ENCODE measurements around the gene HDAC8. TPM values are rescaled to one million over a fixed set of nuclear protein-coding genes. Genes with fewer than 3 reads are reported as not detected.
"Not testable (repeated sequence)": the region's sequence is repeated elsewhere in the genome, so short reads cannot be mapped to it uniquely, and the experiment has no call there.

Gene HDAC8
- total RNA-seq, 1 donor from 2014 or later, result 23.4 TPM

DNA sequence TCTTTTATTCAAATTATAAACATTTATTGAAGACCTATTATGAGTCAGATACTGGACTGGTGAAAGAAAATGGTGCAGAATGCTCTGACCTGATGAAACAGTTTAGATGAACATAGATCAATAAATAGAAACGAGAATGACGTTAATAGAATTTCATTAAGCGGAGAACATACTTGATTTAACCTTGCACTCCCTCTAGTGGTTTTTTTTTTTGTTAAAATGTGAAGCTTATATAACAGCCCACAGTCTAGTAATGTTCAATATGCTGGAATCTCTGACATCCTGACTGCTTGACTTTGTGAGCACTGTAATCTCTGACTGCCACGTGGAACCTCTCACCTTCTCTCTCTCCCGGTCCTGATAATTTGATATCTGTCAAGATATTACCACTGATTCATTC, 32.3 kb downstream of the HDAC8 start:
- no peak for DNase-seq (ENCODE audit: low spot score)
- intact Hi-C loops (cut with DNase I), result loop anchor here (5.0 kb wide), 2 partner anchors 233 to 293 kb away; partner anchors contain the start of gene CITED1

DNA sequence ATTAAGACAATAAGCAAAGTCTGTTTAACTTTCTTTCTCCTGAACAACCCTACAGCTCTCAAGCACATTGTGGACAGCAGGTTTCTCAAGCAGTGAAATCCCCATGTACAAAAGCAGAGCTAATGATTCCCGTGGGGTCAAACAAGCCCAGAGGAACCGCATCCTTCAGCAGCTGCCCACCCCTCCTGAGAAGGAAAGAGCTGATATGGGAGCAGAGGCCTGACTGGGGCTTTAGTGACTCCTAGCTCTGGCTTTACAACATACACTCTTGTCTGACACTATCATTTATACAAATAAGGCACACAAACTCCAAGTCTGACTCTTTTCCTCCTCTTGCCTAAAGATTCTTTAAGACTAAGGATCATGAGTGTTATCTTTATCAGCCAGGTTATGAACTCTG, 32.8 kb downstream of the HDAC8 start:
- DNase-seq (ENCODE audit: low spot score), result no peak

DNA sequence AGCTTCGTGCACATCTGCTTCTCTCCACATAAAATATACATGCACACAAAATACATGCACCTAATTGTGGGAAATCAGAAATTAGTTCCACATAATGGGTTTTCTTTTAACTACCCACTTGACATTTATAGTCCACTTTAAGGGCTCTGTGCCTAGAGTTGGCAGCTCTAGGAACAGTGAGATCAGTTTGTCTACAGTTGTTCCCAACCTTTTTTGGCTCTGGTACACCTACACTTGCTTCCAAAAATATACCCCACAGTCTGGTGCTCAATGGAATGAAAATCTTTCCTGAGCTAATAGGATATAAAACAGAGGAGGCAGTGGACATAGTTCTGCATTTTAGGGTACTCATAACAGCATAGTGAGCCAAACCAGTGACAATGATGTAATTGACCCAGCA, 36.1 kb downstream of the HDAC8 start:
- intact Hi-C loops (cut with DNase I), result no loop called here
- no peak for DNase-seq (ENCODE audit: low spot score)

More for the DNA sequence above, 32.8 kb downstream of the HDAC8 start:
- intact Hi-C loops (cut with DNase I), result loop anchor here (5.0 kb wide), 2 partner anchors 233 to 293 kb away; partner anchors contain the start of gene CITED1

DNA sequence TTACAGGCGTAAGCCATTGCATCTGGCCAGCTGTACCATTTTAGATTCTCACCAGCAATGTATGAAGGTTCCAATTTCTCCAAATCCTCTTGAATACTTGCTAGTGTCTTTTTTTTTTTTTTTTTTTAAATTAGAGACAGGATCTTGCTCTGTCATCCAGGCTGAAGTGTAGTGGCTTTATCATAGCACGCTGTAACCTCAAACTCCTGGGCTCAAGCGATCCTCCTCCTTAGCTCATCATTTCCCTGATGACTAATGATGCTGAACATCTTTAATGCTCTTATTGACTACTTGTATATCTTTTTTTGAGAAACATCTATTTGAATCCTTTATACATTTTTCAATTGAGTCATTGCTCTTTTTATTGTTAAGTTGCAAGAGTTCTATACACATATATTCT, 40.3 kb downstream of the HDAC8 start:
- no peak for DNase-seq (ENCODE audit: low spot score)

DNA sequence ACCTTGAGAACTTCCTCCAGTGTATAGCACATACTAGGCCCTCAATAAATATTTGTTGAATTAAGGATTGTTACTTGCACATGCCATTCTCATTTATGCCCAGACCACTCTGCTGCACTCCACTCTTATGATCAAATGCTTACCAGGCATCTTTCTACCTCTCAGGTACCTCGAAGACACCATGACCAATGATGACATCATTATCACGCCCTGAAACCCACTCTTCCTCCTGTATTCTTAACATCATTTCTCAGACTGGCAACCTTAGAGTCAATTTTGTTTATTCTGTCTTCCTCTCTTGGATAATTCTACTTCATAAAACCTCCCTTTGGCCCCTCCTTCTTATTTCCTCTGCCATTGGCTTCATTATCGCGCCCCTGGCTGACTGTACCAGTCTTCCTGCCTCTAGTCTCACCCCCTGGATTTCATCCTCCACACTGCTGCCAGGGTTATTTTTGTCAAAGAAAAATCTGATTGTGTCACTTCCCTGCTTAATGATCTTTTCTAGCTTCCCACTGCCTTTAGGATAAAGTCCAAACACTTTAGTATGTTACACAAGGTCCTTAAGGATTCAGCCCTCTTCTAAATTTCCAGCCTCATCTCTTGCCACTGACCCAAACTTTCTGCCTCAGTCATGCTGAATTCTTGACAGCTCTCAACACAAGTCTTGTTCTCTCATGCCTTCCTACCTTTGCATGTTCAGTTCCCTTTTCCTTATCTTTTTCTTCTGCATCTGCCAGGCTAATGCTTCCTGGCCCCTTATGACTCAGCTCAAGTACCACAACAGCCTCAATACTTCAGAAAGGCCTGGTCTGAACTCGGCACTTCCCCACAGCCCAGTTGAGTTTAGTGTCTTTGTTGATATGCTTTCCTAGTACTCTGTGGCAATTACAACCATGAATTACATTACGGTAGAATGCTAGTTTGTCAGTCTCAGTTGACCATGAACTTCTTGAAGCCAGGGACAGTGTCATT, 45.8 kb downstream of the HDAC8 start:
- intact Hi-C loops (cut with DNase I), result no loop called here
- DNase-seq (ENCODE audit: low spot score), result no peak

More for the DNA sequence above, 40.3 kb downstream of the HDAC8 start:
- intact Hi-C loops (cut with DNase I), result no loop called here

DNA sequence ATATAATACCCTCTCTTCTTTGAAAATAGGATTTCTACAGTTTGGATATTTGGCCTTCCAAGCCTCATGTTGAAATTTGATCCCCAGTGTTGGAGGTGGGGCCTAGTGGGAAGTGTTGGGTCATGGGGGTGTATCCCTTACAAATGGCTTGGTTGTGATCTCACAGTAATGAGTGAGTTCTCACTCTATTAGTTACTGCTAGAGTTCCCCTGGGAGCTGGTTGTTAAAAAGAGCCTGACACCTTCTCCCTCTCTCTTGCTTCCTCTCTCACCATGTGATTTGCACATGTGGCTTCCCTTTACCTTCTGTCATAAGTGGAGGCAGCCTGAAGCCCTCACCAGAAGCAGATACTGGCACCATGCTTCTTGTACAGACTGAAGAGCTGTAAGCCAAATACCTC, 73.9 kb downstream of the HDAC8 start:
- intact Hi-C loops (cut with DNase I), result no loop called here
- no peak for DNase-seq (ENCODE audit: low spot score)

DNA sequence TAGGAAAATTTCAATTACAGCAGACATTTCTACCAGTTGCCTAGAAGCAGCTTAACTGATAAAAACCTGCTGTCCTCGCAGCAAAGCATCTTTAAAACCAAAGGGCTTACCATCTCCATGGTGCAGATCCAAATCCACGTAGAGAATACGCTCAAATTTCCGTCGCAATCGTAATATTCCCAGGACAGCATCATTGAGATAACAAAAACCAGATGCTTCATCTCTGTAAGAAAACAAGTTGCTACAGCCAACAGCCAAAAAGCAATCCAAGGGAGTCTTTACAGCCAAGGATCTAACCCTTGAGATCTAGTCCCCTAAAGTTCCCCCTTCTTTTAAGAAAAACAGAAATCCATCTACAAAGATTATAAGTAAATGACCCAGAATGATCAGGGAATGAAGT, 77.6 kb downstream of the HDAC8 start:
- no peak for DNase-seq (ENCODE audit: low spot score)
- intact Hi-C loops (cut with DNase I), result no loop called here

DNA sequence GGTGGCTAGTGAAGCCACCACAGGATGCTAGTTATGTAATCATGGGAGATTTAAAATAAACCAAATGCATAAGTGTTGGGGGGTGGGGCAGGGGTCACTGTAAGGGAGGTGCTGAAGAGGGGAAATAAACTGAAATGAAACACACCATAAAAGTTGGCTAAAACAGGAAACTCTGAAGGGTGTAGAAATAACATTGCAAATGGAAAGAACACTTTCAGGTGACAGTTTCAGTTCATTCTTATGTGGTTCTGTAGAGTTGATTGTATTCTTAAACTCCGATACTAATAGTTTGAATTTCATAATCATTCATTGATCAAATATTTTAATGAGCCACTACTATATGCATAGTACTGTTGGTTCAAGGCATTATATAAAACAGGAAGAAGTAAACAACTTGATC, 80.1 kb downstream of the HDAC8 start:
- intact Hi-C loops (cut with DNase I), result no loop called here
- DNase-seq (ENCODE audit: low spot score), result no peak

DNA sequence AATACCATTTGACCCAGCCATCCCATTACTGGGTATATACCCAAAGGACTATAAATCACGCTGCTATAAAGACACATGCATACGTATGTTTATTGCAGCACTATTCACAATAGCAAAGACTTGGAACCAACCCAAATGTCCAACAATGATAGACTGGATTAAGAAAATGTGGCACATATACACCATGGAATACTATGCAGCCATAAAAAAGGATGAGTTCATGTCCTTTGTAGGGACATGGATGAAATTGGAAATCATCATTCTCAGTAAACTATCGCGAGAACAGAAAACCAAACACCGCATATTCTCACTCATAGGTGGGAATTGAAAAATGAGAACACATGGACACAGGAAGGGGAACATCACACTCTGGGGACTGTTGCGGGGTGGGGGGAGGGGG, 82.4 kb downstream of the HDAC8 start:
- intact Hi-C loops (cut with DNase I); DNase-seq (ENCODE audit: low spot score): not testable (repeated sequence)

DNA sequence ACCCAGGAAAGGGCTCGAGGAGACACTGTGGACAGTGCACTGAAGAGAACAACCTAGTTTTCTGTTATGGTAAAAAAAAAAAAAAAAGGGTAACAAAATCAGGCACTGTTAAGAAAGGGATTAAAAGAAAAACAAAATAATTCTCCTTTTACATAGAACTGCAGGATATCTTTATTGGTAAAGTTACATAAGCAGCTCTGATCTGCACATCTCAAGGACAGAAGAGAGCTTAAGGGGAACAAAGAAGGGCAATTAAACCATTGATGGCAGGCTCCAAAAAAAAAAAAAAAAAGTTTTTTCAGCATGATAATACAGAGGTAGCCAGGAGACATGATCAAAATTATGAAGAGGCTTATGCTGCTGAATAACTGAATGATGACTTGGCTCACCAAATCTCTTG, 85.0 kb downstream of the HDAC8 start:
- intact Hi-C loops (cut with DNase I), result no loop called here

DNA sequence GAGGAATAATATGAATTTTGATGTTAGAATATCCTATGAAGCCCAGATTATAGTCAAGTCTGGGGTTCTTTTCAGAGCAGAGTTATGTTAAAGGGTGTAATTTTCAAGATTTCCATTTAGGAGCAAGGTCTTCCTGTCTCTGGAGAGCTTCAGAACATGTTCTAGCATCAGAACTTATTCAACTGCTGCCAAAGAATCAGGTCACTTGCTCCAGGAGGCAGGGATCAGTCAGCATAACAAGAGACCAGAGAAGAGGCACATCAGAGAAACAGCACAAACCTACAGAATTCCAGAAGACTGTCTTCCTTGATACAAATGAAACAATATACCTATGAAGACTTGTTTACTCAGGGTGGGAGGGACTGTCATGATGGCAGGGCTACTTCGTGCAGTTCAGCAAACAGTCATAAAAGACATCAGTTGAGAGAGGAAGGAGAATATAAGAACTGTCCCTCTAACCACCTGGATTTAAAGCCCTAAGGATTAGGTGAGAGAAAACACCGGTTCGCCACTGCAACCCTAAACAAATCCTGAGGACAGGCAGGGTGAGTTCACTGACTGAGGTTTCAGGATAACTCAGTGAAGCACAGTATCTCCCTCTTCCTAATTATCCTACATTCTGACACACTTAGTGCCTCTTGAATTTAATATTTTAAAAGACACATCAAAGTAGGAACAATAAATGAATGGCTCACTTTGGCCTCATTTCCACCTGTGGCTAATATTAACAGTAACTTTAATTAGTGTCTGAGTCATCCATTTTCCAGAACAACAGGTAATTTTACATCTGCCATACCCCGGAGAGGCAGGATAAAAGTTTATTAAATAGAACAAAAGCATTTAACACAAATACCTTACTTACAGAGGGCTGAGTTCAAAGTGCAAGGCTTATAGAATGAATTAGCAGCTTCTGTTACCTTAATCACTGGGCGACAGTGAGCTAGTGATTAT, 93.0 kb downstream of the HDAC8 start:
- intact Hi-C loops (cut with DNase I), result no loop called here
- no peak for DNase-seq (ENCODE audit: low spot score)

More for the DNA sequence above, 85.0 kb downstream of the HDAC8 start:
- no peak for DNase-seq (ENCODE audit: low spot score)

DNA sequence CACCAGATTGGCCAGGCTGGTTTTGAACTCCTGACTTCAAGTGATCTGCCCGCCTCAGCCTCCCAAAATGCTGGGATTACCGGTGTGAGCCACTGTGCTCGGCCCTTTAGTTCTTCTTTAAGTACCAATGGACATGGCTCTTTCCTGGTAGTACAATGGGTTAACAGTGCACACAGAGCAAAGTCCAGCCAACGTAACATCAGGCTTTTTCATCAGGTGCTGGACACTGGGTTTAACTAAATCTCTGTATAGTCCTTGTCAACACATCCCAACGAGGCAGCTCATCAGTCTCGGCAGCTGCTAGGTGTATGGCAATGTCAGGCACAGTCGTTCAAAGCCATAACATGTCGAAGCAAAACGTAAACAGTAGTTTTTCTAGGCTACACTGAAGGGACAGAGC, 93.8 kb downstream of the HDAC8 start:
- DNase-seq (ENCODE audit: low spot score), result no peak
- intact Hi-C loops (cut with DNase I), result no loop called here

DNA sequence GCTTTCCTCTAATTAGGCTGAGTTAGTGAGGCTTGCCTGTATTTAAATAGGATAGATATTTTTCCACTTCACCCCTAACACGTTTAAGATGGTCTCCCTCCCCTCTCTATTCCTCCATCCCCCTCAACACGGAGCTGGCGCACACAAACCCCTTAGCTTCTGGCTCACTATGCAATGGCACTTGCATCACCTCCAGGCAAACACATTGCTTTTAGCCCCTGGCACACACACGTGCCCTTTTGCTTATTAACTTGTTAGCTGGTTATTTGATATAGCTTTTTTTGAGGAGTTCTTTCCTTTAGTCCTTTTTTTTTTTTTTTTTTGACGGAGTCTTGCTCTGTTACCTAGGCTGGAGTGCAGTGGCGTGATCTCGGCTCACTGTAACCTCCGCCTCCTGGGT, 94.3 kb downstream of the HDAC8 start:
- no peak for DNase-seq (ENCODE audit: low spot score)
- intact Hi-C loops (cut with DNase I), result no loop called here

DNA sequence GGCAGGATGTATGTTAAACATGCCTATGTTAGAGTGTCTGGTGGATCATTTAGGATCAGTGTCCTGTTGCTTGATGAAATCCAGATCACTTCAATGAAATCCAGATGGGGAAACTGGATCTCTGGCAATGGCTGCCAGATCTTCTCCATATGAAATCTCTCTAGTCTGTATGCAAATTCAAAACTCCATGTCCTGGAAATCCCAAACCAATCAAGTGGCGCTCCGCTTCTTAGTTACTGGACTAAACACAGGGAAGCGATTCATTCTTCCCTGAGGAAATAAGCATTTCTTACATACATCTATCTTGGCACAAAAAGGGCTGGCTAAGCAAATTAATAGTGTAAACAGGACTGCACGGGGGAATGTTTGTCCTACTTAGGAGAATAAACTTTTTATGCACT, 94.9 kb downstream of the HDAC8 start:
- no peak for DNase-seq (ENCODE audit: low spot score)
- intact Hi-C loops (cut with DNase I), result no loop called here

DNA sequence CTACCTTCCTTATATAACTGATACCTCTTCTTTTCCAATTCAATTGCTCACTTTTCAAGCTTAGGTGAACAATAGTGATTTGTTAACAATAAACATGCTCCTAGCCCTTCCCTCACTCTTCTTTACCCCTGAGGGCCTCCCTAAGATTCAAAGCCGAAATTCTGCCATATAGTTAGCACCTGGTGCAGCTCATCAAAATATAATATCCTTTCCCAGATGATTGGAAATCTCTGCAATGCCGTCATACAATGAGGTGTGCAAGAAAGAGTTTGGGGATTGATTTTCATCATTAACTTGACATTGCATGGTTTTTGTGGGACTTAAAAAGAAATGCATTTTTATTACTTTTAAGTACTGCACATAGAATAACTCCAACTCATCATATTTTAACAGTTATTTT, 95.3 kb downstream of the HDAC8 start:
- DNase-seq (ENCODE audit: low spot score), result no peak
- intact Hi-C loops (cut with DNase I), result no loop called here

DNA sequence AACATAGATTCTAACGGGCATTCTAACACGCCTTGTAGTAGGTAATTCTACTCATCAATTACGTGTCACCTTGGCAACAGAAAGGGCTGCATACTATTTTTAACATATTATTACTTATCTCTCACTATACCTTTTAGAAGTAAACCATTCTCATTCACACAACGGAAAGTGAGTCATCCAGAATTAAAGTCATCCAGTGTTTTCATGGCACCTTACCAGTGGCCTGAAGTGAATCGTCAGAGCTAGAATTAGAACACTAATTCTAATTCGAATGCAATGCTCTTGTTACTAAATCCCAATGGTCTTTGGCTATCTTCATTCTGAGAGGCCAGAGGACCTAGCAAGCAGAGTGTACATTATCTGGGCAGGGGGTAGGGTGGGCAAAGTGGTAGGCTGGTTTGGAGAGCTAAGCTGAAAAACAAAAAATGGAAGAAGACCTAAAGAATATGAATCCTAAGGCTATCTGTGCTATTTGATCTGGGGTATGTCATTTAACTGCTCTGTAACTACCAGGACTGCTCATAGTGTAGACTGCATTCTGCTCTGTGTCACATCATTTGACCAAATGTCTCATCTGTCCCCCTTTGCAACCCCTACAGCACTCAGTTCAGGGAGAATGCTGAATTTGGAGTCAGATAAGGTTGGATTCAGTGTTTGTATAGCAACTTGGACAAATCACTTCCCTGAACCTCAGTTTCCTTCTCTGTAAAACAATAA, 96.5 kb downstream of the HDAC8 start:
- no peak for DNase-seq (ENCODE audit: low spot score)
- intact Hi-C loops (cut with DNase I), result no loop called here

DNA sequence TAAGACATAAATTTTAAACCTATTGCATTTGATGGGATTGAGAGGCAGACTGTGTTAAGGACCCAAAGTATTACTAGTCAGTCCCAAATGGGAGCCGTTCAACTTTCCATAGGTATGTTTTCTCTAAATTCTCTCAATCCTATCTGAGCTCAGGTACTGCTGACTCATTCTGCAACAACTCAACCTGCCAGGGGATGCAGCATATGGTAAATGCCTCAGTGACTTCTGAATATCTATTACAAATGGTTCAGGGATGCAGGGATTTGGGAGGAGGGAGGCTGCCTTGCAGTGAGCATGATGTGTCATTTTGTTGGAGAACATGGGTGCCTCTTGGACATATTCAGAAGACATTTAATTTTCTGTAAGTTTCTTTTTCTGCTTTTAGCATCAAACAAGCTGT, 97.3 kb downstream of the HDAC8 start:
- intact Hi-C loops (cut with DNase I), result no loop called here

DNA sequence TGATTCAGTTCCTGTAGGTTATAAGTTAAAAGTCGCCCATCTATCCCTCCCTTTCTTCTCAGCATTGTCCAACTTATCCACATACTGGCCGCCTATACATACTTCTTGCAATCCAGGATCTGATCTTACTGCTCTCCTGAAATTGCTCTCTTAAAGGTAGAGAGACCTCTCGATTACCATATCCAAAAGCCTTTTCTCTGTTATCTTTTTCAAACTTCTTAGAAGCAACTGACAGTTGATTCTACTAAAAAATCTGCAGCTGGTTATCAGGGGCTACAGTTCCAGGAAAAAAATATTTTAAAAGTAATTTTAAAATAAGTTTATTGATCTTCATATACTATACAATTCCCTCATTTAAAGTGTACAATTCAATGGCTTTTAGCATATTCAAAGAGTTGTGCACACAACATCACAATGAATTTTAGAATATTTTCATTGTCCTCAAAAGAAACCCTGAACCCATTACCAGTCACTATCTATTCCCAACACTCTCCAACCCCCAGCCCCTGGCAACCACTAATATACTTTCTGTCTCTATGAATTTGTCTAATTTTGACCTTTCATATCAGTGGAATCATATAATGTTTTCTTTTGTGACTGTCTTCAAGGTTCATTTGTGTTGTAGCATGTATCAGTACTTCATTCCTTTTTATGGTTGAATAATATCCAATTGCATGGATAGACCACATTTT, 102.0 kb downstream of the HDAC8 start:
- intact Hi-C loops (cut with DNase I), result no loop called here
- DNase-seq (ENCODE audit: low spot score), result no peak

More for the DNA sequence above, 97.3 kb downstream of the HDAC8 start:
- no peak for DNase-seq (ENCODE audit: low spot score)

DNA sequence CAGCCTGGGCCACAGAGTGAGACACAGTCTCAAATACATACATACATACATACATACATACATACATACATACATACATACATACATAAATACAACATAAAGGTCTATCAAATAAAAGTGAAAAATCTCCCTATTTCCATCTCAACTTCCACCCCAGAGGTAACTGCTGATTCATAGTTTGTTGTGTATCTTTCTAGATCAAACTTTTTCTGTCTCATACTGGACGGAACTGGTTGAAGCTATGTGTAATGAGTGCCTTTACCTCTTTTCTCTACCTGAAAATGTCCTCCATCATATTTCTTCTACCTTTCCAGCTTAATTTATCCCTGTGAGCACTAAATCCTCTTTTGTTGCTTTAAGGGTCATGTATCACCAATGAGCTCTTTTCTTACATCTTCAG, 102.5 kb downstream of the HDAC8 start:
- DNase-seq (ENCODE audit: low spot score), result no peak
- intact Hi-C loops (cut with DNase I), result no loop called here

All from cardiac septum (tissue), 1 donor.